HG02798 (cell line): ENCODE measurements around the gene LCN6.
"Not testable (repeated sequence)": the region's sequence is repeated elsewhere in the genome, so short reads cannot be mapped to it uniquely, and the experiment has no call there.

Experiments used
- ATAC-seq: cut with Tn5 transposase; IDR thresholded peaks from one replicate; pipeline ENCODE4 v1.9.1; 2021; ENCODE audit warnings: mild to moderate bottlenecking; ENCODE audit not compliant: unreplicated experiment, poor library complexity

Gene LCN6

DNA sequence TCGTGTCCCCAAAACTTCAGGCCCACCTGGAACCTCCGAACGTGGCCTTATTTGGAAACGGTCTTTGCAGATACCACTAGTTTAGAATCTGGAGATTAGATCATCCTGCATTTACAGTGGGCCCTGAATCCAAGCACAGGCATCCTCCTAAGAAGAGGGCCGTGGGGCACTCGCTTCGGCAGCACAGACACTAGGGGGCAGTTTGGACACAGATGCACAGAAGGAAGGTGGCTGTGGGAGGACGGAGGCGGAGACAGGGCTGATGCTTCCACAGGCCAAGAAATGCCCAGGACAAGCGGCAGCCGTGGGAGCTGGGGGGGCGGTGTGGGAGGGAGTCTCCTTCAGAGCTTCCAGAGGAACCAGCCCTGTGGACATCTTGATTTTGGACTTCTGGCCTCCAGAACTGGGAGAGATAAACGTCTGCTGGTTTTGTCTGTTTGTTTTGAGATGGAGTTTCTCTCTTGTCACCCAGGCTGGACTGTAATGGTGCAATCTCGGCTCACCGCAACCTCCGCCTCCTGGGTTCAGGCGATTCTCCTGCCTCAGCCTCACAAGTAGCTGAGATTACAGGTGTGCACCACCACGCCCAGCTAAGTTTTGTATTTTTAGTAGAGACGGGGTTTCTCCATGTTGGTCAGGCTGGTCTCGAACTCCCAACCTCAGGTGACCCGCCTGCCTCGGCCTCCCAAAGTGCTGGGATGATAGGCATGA, 12.7 kb upstream of the LCN6 start:
- not testable (repeated sequence) for ATAC-seq

DNA sequence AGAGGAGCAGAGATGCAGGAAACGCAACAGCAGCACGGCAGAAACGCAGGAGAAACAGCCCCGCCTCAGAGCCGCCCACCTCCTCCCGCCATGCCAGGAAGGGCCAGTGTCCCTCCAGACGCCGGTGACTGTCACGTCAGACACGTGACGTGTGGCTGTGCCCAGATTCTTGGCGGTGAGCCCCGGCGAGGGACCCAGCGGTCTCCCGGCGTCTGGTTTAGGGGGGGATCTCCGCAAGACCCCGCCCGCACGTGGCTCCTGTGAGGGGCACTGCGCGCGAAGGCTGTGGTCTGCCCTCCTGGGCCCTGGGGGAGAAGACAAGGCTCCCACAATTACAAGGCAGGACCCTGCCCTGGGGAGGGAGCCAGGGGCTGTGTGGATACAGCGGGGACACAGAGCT, 12.1 kb upstream of the LCN6 start:
- ATAC-seq: no peak

DNA sequence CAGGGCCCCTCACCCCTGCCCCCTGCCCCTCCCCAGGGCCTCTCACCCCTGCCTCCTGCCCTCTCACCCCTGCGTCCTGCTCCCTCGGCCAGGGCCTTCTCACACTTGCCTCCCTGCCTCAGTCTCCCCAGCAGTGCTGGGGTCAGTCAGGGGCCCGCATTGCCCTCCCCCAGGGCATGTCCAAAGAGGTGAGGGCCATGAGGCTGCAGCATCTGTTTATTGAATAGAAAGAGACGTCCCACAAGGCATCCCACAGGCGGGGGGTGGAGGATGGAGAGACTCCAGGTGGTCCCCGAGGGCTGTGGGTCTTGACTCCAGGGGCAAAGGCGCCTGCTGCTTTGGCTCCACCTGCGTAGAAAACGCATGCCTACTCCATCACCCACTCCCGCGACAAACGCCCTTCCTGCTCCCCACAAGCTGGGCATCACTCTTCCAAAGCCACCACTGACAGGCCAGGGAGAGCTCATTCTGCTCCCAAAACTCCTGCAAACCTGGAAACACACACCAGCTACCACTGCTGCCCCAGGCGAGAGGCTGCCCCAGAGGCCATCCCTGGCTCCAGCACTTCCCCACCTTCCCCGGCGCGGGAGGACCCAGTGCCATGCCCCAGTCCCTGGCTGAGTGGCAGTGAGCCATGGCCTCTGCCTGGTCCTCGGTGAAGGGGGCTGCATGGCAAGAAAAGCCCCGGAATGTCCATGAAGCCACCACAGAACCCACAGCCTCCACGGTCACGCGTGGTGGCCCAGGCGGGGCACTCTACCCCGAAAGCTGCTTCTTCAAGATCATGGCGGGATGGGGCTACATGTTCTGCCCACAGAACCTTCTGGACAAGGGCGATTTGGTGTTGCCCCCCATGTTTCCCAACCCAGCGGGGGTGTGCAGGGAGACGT, 11.4 kb upstream of the LCN6 start:
- ATAC-seq: no peak

DNA sequence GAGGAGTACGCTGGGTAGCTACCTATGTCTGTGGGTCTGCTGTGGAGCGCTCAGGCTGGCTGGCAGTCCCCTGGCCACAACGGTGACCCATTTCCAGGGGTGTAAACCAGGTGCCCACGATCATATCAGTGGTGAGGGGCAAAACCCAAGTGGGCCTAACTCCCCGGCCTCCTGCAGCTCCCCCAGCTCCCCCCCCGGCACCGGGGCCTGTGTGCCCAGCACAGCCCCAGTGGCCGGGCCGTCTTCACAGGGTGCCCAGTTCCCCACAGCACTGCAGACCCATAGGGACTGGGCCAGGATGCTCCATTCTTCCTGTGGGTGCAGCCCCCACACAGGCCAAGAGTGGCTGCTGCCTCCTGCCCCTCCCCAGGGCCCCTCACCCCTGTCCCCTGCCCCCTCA, 10.7 kb upstream of the LCN6 start:
- ATAC-seq: no peak

DNA sequence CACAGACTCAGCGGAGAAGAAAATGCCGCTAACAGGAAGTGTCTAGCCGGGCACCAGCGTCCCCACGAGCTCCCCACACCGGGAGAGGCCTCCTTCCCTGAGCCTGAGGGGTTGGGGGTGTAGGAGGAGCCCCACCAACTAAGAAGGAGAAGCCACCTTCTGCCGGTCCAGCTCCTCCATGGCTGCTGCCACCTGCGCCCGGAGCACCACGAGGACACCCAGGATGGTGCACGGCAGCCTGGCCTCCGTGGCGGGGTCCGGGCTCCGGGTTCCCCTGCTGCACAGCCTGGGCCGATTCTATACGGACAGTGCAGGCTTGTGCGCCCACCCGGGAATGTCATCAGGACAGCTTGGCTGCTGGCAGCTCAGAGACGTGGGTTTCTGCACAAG, 9.4 kb upstream of the LCN6 start:
- ATAC-seq: no peak

DNA sequence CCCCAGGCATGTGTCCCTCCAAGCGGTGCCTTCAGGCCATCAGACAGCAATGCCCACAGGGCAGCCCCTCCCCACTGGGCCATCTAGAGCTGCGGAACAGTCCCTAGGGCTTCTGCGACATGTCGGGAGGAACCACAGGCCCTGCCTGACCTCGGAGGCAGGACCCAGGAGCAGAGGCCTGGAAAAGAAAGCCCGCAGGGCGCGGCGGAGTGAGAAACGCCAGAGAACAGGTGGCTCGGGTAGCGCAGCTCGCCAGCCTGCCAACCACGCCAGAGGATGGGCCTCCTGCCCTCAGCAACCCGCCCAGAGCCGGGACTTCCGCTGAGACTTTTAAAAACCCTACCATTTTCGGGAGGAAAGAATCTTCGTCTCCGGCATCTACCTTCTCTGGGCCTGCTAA, 9.0 kb upstream of the LCN6 start:
- ATAC-seq: no peak

DNA sequence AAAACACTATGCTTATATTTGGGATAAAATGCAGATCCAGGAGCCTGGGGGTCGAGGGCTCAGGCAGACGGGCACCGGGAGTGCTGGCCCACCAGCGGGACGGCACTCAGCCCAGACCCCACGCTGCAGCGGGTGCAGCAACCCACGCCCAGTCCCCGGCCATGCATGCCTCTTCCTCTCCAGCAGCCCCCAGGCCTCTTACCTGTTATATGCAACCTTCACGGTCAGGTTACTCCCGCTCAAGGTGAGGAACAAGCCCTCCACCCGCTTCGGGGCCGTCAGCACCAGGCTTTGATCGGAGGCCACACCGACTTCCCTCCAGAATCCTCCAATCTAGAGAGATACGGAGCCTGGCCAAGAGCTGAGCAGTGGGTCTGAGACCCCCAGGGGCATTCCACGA, 8.5 kb upstream of the LCN6 start:
- no peak for ATAC-seq

DNA sequence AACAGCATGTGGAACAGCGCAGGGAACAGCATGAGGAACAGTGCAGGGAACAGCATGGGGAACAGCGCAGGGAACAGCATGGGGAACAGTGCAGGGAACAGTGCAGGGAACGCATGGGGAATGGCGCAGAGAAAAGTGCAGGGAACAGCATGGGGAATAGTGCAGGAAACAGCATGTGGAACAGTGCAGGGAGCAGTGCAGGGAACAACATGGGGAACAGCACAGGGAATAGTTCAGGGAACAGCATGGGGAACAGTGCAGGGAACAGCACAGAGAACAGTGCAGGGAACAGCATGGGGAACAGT, 7.8 kb upstream of the LCN6 start:
- no peak for ATAC-seq

DNA sequence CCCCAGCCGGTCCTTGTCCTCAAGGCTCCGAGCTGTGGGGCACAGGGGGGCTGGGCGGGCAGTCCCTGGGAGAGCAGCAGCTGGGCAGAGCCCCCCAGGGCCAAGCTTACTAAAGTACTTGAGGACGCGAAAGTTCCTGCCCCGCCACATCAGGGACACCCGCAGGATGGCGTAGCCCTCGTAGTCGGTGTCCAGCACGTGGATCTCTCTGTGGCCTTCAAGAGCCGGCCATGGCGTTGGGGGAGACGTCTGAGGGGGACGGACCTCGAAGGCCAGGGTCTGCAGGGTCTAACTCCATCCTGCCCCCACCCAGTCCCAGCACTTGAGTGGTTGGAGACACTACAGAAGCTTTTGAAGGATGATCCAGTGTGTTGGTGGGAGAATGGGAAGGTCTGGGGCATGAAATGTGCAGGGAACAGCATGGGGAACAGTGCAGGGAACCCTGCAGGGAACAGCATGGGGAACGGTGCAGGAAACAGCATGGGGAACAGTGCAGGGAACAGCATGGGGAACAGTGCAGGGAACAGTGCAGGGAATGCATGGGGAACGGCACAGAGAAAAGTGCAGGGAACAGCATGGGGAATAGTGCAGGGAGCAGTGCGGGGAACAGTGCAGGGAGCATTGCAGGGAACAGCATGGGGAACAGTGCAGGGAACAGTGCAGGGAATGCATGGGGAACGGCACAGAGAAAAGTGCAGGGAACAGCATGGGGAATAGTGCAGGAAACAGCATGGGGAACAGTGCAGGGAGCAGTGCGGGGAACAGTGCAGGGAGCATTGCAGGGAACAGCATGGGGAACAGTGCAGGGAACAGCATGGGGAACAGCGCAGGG, 7.2 kb upstream of the LCN6 start:
- ATAC-seq: not testable (repeated sequence)

DNA sequence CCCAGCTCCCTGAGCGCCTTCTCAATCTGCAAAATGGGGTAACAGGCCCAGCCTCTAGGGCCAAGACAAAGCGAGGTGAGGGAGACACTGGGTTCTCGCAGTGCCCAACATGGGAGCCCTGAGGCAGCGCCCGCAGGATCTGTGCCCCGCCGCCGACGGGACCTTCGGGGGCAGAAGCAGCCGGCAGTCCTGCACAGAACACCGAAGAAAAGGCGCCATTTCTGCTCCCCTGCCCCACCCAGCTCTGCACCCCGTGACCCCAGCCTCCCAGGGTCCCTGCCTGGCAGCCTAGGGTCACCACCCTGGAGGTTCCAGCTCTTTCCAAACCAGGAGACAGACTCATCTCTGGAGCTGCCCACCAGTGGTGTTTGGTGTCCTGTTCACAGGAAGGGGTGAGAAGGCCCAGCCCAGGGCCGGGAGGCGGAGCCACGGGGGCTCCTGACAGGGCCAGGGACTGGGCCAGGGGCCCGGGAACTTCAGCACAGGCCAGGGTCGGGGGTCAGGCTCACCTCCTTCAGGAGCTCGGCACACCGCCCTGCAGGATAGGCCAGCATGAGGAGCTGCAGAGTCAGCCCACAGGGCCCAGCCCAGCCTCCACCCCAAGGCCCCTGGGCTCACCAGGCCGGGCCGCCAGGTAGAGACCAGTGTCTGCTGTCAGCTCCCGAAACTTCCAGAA, 6.4 kb upstream of the LCN6 start:
- no peak for ATAC-seq

DNA sequence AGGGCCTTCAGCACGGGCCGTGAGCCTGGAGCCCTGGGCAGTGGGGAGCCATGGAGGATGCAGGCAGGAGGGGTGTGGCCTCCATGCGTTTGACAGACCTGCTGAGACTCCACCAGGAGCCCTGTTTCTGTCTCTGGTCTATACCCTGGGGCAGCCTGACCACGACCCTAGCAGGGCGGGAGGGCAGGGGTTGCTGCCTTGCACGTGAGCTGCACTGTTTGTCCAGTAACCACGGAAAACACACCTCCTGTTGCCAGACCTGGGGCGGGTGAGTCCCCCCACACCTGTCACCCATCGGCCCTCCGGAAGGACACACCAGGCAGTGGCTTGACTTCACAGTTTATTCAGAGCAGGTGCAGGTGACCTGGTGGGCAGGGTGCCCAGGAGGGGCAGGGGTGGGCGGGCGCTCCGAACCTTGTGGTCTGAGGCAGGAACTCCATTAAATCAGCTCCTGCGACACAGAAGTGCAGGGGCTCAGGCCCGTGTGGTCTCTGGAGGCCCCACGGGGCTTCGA, 5.8 kb upstream of the LCN6 start:
- ATAC-seq: no peak

DNA sequence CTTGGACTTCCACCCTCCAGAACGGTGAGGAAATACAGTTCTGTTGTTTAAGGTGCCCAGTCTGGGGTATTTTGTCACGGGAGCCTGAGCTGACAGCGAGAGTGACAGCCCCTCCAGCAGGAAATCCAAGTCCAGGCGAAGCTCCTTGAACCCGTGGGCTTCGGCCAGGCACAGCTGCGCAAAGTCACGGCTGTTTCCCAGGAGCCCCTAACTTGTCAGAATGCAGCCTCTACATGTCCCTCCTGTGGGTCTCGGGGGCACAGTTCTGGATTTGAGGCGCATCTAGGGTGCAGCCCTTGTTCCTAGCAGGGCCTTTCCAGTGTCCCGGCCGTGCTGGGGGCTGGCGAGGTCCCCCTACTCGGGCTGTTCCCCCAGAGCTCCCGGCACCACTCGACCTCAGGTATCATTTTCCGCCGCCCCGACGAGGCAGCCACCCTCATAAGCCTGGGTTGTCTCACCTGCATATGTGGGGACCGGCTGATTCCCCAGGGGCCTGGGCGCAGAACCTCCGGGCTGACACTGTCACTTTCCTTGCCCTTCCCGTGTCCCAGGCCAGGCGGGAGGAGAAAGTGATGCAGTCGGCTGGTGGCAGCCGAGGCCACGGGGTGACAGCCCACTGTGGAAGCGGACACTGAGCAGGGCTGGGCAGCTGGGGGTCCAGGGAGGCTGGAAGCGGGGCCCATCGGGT, 5.2 kb upstream of the LCN6 start:
- no peak for ATAC-seq

DNA sequence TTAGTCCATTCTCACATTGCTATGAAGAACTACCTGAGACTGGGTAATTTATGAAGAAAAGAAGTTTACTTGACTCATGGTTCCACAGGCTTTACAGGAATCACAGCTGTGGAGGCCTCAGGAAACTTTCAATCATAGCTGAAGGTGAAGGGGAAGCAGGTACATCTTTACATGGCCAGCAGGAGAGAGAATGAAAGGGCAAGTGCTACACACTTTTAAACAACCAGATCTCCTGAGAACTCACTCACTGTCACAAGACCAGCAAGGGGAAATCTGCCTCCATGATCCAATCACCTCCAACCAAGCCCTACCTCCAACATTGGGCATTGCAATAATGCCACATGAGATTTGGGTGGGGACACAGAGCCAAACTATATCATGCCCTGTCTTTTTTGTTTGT, 3.5 kb upstream of the LCN6 start:
- no peak for ATAC-seq

DNA sequence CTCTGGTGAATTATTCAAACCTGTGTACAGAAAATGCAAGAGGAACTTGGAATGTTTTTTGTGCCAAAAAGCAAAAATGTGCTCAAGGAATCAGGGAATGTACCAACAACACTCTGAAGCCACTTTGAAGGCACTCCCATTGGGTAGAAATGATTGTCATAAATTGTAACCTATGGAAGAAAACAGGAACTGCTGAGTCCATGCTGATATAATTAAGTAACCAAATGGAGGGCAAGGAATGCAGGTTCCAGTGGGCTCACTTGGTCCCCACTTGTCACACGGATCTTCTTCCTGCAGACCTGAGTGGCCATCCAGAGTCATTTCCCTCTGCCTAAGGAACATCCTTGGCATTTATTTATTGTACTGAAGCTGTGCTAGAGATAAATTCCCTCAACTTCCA, 2.9 kb upstream of the LCN6 start:
- no peak for ATAC-seq

DNA sequence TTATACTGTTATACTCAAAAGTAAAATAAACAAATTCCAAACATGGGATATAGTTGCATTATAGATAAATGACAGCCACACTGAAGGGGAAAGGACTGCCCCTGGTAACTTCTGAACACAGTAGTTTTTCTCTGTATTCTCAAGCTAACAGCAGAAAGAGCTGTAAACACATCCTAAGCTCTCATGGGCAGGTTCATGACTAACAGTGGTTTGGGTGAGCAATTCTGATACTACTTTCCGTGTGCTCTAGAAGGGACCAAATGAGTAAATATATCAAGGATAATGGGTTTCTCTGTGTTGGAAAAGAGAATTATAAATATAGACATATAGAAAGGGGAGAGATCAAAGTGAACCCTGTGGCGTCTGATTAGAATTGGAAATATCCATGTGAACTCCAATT, 2.2 kb upstream of the LCN6 start:
- ATAC-seq: no peak

DNA sequence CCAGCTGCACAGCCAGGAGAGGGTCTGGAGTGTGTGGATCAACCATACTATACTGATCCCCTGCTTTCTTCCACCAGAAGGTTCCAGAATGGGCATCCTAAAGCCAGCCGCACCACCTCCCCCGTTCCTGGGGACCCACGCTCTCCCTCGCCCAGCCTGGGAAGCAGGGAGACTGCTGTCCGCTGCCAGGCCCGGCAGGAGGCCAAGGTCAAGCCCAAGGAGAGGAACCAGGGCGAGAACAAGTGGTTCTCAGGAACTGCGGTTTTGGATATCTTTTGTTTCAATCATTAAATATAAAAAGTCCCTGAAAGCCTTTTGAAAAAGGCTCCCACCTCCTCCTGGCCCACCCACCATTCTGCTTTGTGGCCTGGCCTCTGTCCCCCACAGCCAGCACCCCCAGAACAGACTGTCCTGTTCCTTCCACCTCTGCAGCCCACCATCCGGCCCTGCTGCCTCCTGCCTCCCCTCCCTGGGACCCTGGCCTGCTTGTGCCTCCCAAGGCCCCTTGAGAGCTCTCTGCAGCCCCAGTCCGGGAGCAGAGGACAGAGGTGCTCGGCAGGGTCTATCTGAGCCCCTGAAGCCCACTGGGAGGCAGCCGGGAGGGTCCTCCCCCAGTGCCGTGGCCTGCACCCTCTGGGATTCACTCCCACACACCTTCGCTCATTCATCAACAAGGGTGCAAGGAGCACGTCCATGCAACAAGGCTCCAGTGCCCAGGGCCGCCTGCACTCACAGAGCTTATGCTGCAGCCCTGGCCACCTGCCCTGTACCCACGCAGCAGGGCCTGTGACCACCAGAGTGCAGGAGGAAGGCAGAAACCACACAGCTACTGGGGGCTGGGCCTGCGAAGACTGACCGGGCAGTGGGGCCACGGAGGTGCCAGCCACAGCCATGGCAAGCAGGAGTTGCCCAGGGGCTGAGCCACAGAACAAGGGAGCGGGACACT, 614 bp upstream of the LCN6 start:
- no peak for ATAC-seq

DNA sequence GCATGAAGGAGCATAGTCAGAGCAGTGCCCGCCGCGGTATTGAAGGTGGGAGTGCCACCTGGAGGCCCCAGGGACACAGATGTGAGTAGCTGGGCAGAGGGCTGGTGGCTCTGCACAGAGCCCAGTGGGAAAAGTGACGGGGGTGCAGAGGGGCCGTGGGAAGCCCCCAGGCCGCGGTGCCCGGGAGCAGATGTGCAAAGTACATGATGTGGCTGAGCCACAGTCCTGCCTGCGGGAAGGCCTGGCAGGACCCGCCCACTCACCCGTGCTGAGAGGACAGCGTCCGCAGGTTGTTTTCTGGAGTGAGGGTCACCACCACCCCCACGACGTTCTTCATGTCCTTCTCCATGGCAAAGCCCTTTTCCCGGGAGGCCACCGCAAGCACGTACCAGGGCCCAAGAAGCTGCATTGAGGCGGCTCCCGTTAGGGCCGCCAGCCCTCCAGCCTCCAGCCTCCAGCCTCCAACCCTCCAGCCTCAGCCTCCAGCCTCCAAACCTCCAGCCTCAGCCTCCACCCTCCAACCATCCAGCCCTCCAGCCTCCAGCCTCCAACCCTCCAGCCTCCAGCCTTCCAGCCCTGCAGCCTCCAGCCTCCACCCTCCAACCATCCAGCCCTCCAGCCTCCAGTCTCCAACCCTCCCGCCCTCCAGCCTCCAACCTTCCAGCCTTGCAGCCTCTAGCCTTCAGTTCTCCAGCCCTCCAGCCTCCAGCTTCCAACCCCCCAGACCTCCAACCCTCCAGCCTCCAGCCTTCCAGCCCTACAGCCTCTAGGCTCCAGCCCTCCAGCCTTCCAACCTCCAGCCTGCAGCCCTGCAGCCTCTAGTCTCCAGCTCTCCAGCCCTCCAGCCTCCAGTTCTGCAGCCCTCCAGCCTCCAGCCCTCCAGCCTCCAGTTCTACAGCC, 914 bp downstream of the LCN6 start:
- no peak for ATAC-seq

DNA sequence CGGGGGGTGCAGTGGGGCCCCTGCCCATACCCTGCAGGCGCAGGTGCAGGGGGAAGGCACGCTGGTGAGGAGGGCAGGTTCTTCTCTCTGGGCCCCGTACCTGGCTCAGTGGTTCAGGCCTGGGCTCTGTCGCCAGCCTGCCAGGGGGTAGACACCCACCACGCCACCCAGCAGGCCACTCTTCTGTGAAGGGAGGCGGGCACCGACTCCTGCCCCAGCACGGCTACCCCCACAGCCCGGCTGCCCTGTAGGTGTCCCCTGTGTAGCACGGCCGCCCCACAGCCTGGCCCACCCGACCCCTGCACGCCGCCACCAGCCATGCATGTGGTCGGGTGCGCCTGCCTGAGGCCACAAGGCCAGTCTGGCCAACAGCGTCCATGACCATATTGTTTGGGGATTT, 1.7 kb downstream of the LCN6 start:
- no peak for ATAC-seq
